SKM-1 (cell line): ENCODE measurements around the gene CYP2D6.
"Not testable (repeated sequence)": the region's sequence is repeated elsewhere in the genome, so short reads cannot be mapped to it uniquely, and the experiment has no call there.

ENCODE experiments used
- DNase-seq: peaks from one replicate; lab custom pipeline; 2025; ENCODE audit not compliant: unreplicated experiment; lab: John Stamatoyannopoulos, UW

The CYP2D6 gene

GRCh38 chr22:42130639-42131431, at the start of gene CYP2D6:
CYP2D6 (minus strand) TSS chr22:42130810; CDS start chr22:42130791, 19 bp downstream.
- DNase-seq, result not testable (repeated sequence)

GRCh38 chr22:42179616-42180015, 49.0 kb upstream of the CYP2D6 start:
- DNase-seq, result no peak

GRCh38 chr22:42178910-42179519, 48.4 kb upstream of the CYP2D6 start:
- no peak for DNase-seq

GRCh38 chr22:42177891-42178336, 47.3 kb upstream of the CYP2D6 start:
- no peak for DNase-seq

GRCh38 chr22:42176255-42176915, 45.8 kb upstream of the CYP2D6 start:
- DNase-seq, result no peak

GRCh38 chr22:42174062-42174461, 43.5 kb upstream of the CYP2D6 start:
- no peak for DNase-seq

- DNase-seq, result no peak
Measured at GRCh38 chr22:42173183-42173926, 42.7 kb upstream of the CYP2D6 start.

- no peak for DNase-seq
Measured at GRCh38 chr22:42172773-42173172, 42.2 kb upstream of the CYP2D6 start.

- DNase-seq, result no peak
Measured at GRCh38 chr22:42171946-42172719, 41.5 kb upstream of the CYP2D6 start.

- DNase-seq, result no peak
Measured at GRCh38 chr22:42171417-42171816, 40.8 kb upstream of the CYP2D6 start.

GRCh38 chr22:42170946-42171345, 40.3 kb upstream of the CYP2D6 start:
- no peak for DNase-seq

- DNase-seq, result peak; percentile 34
Measured at GRCh38 chr22:42169055-42169469, 38.5 kb upstream of the CYP2D6 start.

- no peak for DNase-seq
Measured at GRCh38 chr22:42168476-42168875, 37.9 kb upstream of the CYP2D6 start.

GRCh38 chr22:42167066-42167465, 36.5 kb upstream of the CYP2D6 start:
- no peak for DNase-seq

- no peak for DNase-seq
Measured at GRCh38 chr22:42164901-42165300, 34.3 kb upstream of the CYP2D6 start.

GRCh38 chr22:42163515-42163914, 32.9 kb upstream of the CYP2D6 start:
- DNase-seq, result no peak

GRCh38 chr22:42162728-42163489, 32.3 kb upstream of the CYP2D6 start:
- DNase-seq, result no peak

- DNase-seq, result no peak
Measured at GRCh38 chr22:42160830-42161696, 30.5 kb upstream of the CYP2D6 start.

- DNase-seq, result no peak
Measured at GRCh38 chr22:42160251-42160650, 29.6 kb upstream of the CYP2D6 start.
